ENCODE measurements around the gene MTSS2. TPM values are rescaled to one million over a fixed set of nuclear protein-coding genes. Genes with fewer than 3 reads are reported as not detected.

MTSS2 gene
- total and polyA plus RNA-seq, 4 donors, result 33.8 to 345 (median 169) TPM

- H3K4me1 ChIP-seq (ENCODE audit: control insufficient read depth, insufficient read depth, low read length), result peaks cover 94% of the 10 kb centered on the region
- no peak for DNase-seq (ENCODE audit: low read depth in 4 of 6, low spot score in 6 of 6)
- H3K27ac ChIP-seq (ENCODE audit: low read depth, low read length), result peak overlapping the region; percentile 84
- H3K4me3 ChIP-seq (ENCODE audit: low read depth, low read length), result no peak overlapping the region
- H3K36me3 ChIP-seq (ENCODE audit: control insufficient read depth, insufficient read depth, low read length), result peaks cover 62% of the 10 kb centered on the region
- H3K9me3 ChIP-seq (ENCODE audit: control insufficient read depth, insufficient read depth, low read length), result no peaks in the 10 kb centered on the region
- no peaks in the 10 kb centered on the region for H3K27me3 ChIP-seq (ENCODE audit: control insufficient read depth, insufficient read depth, low read length)
- WGBS (ENCODE audit: insufficient coverage), result 79% methylated on average over 9 of the region's 9 CpGs
Measured at GRCh38 chr16:70701596-70701995, 15.7 kb upstream of the MTSS2 start.

- H3K27me3 ChIP-seq (ENCODE audit: control insufficient read depth, insufficient read depth, low read length), result no peaks in the 10 kb centered on the region
- peak overlapping the region; percentile 84 for H3K27ac ChIP-seq (ENCODE audit: low read depth, low read length)
- peaks cover 94% of the 10 kb centered on the region for H3K4me1 ChIP-seq (ENCODE audit: control insufficient read depth, insufficient read depth, low read length)
- H3K9me3 ChIP-seq (ENCODE audit: control insufficient read depth, insufficient read depth, low read length), result no peaks in the 10 kb centered on the region
- WGBS (ENCODE audit: insufficient coverage), result 76% methylated on average over 3 of the region's 3 CpGs
- DNase-seq (ENCODE audit: low read depth in 4 of 6, low spot score in 6 of 6), result no peak
- no peak overlapping the region for H3K4me3 ChIP-seq (ENCODE audit: low read depth, low read length)
- peaks cover 64% of the 10 kb centered on the region for H3K36me3 ChIP-seq (ENCODE audit: control insufficient read depth, insufficient read depth, low read length)
Measured at GRCh38 chr16:70701036-70701435, 15.2 kb upstream of the MTSS2 start.

DNA sequence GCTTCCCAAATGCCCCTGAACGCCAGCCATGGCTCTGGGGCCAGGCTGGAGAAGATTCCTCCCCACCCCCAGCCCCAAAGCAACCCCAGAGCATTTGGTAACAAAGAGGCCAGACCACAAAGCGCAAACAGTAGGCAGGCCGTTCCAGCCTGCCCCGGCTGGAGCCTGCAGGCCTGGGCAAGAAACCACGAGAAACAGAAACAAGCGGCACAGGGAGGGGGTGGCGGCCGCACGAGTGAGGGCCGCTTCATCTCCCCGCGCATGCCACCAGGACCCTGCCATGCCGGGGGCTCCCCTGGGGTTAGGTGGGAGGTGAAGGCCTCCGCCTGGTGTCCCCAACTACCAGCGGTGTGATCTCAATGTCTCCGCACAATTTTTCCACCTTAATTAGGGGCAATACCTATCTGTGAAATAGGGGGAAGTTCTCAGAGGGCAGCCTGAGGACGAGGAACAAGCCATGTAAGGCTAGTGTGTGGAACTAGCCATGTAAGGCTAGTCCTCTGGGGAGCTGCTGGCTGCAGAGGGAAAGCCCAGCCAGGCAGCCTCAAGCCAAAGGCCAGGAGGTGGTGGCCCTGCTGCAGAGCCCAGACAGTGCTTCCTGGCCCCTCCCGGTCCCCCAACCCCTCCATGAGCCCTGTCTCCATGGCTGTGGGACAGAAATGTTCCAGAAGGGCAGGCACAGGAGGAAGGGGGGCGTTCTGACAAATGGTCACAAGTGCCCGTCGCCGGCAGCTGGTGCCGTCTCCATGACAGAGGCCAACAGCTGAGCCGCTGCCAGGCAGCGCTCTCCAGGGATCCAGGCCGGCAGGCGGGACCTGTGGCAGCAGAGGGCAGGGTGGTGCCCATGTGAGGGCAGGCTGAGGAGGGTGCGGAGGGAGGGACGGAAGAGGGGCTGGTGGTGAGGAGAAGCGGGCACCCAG lies 14.5 kb upstream of the MTSS2 start:
- Histone ChIP-seq H3K27me3 (ENCODE audit: control insufficient read depth, insufficient read depth, low read length) (no peaks in the 10 kb centered on the region), H3K36me3 (ENCODE audit: control insufficient read depth, insufficient read depth, low read length) (peaks cover 64% of the 10 kb centered on the region), H3K27ac (ENCODE audit: low read depth, low read length) (peak overlapping the region; percentile 84), H3K4me1 (ENCODE audit: control insufficient read depth, insufficient read depth, low read length) (peaks cover 95% of the 10 kb centered on the region), H3K9me3 (ENCODE audit: control insufficient read depth, insufficient read depth, low read length) (no peaks in the 10 kb centered on the region), H3K4me3 (ENCODE audit: low read depth, low read length) (no peak overlapping the region)
- 22% methylated on average over 11 of the region's 30 CpGs for WGBS (ENCODE audit: insufficient coverage)
- DNase-seq (ENCODE audit: low read depth in 4 of 6, low spot score in 6 of 6), result peak in 2 of 6 donors; percentile 82 to 87

DNA sequence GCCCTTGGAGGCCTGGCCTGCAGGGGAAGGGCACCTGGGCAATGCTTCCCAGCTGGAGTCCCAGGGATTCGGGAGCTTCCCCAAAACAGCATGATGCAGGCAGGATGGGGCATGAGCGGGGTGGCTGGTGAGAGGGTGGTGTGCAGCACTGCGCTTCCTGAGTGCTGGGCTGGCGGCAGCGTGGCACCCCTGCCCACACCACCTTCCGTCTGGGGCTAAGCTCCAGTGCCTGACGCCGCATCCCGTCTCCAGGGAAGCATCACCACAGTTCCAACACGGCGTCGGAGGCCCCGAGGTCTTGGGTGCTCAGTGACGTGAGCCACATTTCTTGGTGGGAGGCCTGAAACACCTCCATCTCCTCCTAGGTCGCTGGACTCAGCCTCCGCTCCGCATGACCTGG lies 13.8 kb upstream of the MTSS2 start:
- H3K4me3 ChIP-seq (ENCODE audit: low read depth, low read length), result no peak overlapping the region
- no peaks in the 10 kb centered on the region for H3K9me3 ChIP-seq (ENCODE audit: control insufficient read depth, insufficient read depth, low read length)
- H3K36me3 ChIP-seq (ENCODE audit: control insufficient read depth, insufficient read depth, low read length), result peaks cover 61% of the 10 kb centered on the region
- peak overlapping the region; percentile 47 for H3K27ac ChIP-seq (ENCODE audit: low read depth, low read length)
- H3K27me3 ChIP-seq (ENCODE audit: control insufficient read depth, insufficient read depth, low read length), result no peaks in the 10 kb centered on the region
- DNase-seq (ENCODE audit: low read depth in 4 of 6, low spot score in 6 of 6), result no peak
- peaks cover 97% of the 10 kb centered on the region for H3K4me1 ChIP-seq (ENCODE audit: control insufficient read depth, insufficient read depth, low read length)
- WGBS (ENCODE audit: insufficient coverage), result 80% methylated on average over 17 of the region's 17 CpGs

DNA sequence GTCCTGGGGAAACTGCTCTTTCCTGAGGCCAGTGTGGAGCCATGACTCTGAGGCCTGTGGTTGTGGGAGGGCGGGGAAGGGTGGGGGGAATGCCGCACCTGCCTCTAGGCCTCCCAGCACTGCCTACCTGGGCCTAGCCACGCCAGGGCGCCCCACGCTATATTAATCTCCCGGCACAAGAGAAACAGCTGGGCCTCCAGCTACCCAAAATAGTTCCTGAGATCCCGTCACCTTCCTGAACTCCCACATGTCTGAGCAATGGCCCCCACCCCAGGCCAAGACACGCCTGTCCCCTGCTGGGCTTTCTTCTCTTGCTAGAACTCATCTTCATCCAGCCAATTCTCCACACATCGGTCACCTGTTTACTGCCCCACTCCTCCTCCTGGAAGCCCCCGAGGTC lies 13.0 kb upstream of the MTSS2 start:
- Histone ChIP-seq H3K4me3 (ENCODE audit: low read depth, low read length) (no peak overlapping the region), H3K9me3 (ENCODE audit: control insufficient read depth, insufficient read depth, low read length) (no peaks in the 10 kb centered on the region), H3K36me3 (ENCODE audit: control insufficient read depth, insufficient read depth, low read length) (peaks cover 68% of the 10 kb centered on the region), H3K27me3 (ENCODE audit: control insufficient read depth, insufficient read depth, low read length) (no peaks in the 10 kb centered on the region), H3K27ac (ENCODE audit: low read depth, low read length) (no peak overlapping the region), H3K4me1 (ENCODE audit: control insufficient read depth, insufficient read depth, low read length) (peaks cover 97% of the 10 kb centered on the region)
- no peak for DNase-seq (ENCODE audit: low read depth in 4 of 6, low spot score in 6 of 6)
- 97% methylated on average over 8 of the region's 10 CpGs for WGBS (ENCODE audit: insufficient coverage)

- WGBS (ENCODE audit: insufficient coverage), result 77% methylated on average over 13 of the region's 14 CpGs
- Histone ChIP-seq H3K4me1 (ENCODE audit: control insufficient read depth, insufficient read depth, low read length) (peaks cover 97% of the 10 kb centered on the region), H3K27ac (ENCODE audit: low read depth, low read length) (no peak overlapping the region)
Measured at GRCh38 chr16:70697594-70698170, 11.8 kb upstream of the MTSS2 start.

GRCh38 chr16:70696952-70697593 lies 11.2 kb upstream of the MTSS2 start:
- 67% methylated on average over 12 of the region's 19 CpGs for WGBS (ENCODE audit: insufficient coverage)
- no peaks in the 10 kb centered on the region for H3K9me3 ChIP-seq (ENCODE audit: control insufficient read depth, insufficient read depth, low read length)
- H3K36me3 ChIP-seq (ENCODE audit: control insufficient read depth, insufficient read depth, low read length), result peaks cover 78% of the 10 kb centered on the region
- H3K4me3 ChIP-seq (ENCODE audit: low read depth, low read length), result no peak overlapping the region
- DNase-seq (ENCODE audit: low read depth in 4 of 6, low spot score in 6 of 6), result no peak
- H3K27me3 ChIP-seq (ENCODE audit: control insufficient read depth, insufficient read depth, low read length), result no peaks in the 10 kb centered on the region
- H3K27ac ChIP-seq (ENCODE audit: low read depth, low read length), result no peak overlapping the region
- H3K4me1 ChIP-seq (ENCODE audit: control insufficient read depth, insufficient read depth, low read length), result peaks cover 97% of the 10 kb centered on the region

More at GRCh38 chr16:70697594-70698170, 11.8 kb upstream of the MTSS2 start:
- Histone ChIP-seq H3K9me3 (ENCODE audit: control insufficient read depth, insufficient read depth, low read length) (no peaks in the 10 kb centered on the region), H3K4me3 (ENCODE audit: low read depth, low read length) (no peak overlapping the region), H3K36me3 (ENCODE audit: control insufficient read depth, insufficient read depth, low read length) (peaks cover 78% of the 10 kb centered on the region), H3K27me3 (ENCODE audit: control insufficient read depth, insufficient read depth, low read length) (no peaks in the 10 kb centered on the region)
- no peak for DNase-seq (ENCODE audit: low read depth in 4 of 6, low spot score in 6 of 6)

GRCh38 chr16:70696355-70696754 lies 10.5 kb upstream of the MTSS2 start:
- no peak overlapping the region for H3K27ac ChIP-seq (ENCODE audit: low read depth, low read length)
- no peak for DNase-seq (ENCODE audit: low read depth in 4 of 6, low spot score in 6 of 6)
- no peak overlapping the region for H3K4me3 ChIP-seq (ENCODE audit: low read depth, low read length)
- H3K9me3 ChIP-seq (ENCODE audit: control insufficient read depth, insufficient read depth, low read length), result no peaks in the 10 kb centered on the region
- H3K36me3 ChIP-seq (ENCODE audit: control insufficient read depth, insufficient read depth, low read length), result peaks cover 80% of the 10 kb centered on the region
- WGBS (ENCODE audit: insufficient coverage), result 91% methylated on average over 5 of the region's 8 CpGs
- H3K4me1 ChIP-seq (ENCODE audit: control insufficient read depth, insufficient read depth, low read length), result peaks cover 97% of the 10 kb centered on the region
- H3K27me3 ChIP-seq (ENCODE audit: control insufficient read depth, insufficient read depth, low read length), result no peaks in the 10 kb centered on the region

DNA sequence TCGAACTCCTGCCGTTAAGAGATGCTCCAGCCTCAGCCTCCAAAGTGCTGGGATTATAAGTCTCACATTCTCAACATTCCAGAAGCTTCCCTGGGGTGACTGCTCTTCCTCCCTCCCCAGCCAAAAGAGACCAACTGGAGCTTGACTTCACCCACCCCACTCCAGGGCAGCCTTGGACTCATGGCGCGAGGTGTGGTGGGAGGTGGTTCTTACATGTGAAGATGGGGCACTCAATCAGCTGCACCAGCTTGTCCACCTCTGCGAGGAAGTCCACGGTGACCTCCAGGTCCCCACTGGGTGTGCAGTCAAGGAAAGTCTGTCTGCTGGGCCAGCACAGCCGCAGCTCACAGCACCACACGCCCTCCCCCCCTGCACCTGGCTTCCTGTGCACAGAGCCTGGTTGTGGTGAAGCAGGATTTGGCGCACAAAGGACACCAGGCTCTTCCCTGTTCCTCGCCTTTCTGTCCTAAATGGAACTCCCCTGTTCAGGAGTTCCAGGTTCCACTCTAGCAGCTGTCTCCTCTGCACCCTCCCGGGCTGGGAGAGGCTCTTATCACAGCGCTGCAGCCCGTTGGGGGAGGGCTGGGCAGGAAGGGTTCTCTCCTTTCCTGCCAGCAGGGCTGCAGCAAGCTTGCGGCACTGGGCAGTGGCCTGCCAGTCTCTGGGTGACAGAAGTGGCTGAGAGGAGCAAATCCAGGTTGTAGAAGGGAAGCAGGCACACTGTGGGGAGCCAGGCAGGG lies 9.6 kb upstream of the MTSS2 start:
- peak in 1 of 6 donors; percentile 9 for DNase-seq (ENCODE audit: low read depth in 4 of 6, low spot score in 6 of 6)
- no peaks in the 10 kb centered on the region for H3K9me3 ChIP-seq (ENCODE audit: control insufficient read depth, insufficient read depth, low read length)
- peaks cover 82% of the 10 kb centered on the region for H3K36me3 ChIP-seq (ENCODE audit: control insufficient read depth, insufficient read depth, low read length)
- no peaks in the 10 kb centered on the region for H3K27me3 ChIP-seq (ENCODE audit: control insufficient read depth, insufficient read depth, low read length)
- WGBS (ENCODE audit: insufficient coverage), result 67% methylated on average over 8 of the region's 14 CpGs
- no peak overlapping the region for H3K27ac ChIP-seq (ENCODE audit: low read depth, low read length)
- H3K4me1 ChIP-seq (ENCODE audit: control insufficient read depth, insufficient read depth, low read length), result peaks cover 97% of the 10 kb centered on the region
- H3K4me3 ChIP-seq (ENCODE audit: low read depth, low read length), result no peak overlapping the region

Data from spinal cord (tissue), 10 donors.